GM13977 (cell line): ENCODE results near the gene GHSR.

ENCODE experiments used
- DNase-seq: peaks from one replicate; pipeline ENCODE4 v3.0.0; 2012; ENCODE audit warnings: low spot score
- CTCF ChIP-seq: IDR thresholded peaks from 2 replicates; pipeline ENCODE4 v1.5.1; 2012; ENCODE audit warnings: mild to moderate bottlenecking, control low read depth; ENCODE audit not compliant: insufficient read depth; ENCODE audit errors: extremely low read depth, missing control alignments
- in situ Hi-C: fragments of 300-500 bp; cut with MboI; formaldehyde crosslinking; loops from one replicate; pipeline ENCODE4 v1.12.0; 2022; ENCODE audit warnings: low sequenced_read_pairs, low pct_unique_long_range_greater_than_20kb, mixed read lengths, inconsistent platforms; ENCODE audit not compliant: unreplicated experiment

Gene GHSR

DNA sequence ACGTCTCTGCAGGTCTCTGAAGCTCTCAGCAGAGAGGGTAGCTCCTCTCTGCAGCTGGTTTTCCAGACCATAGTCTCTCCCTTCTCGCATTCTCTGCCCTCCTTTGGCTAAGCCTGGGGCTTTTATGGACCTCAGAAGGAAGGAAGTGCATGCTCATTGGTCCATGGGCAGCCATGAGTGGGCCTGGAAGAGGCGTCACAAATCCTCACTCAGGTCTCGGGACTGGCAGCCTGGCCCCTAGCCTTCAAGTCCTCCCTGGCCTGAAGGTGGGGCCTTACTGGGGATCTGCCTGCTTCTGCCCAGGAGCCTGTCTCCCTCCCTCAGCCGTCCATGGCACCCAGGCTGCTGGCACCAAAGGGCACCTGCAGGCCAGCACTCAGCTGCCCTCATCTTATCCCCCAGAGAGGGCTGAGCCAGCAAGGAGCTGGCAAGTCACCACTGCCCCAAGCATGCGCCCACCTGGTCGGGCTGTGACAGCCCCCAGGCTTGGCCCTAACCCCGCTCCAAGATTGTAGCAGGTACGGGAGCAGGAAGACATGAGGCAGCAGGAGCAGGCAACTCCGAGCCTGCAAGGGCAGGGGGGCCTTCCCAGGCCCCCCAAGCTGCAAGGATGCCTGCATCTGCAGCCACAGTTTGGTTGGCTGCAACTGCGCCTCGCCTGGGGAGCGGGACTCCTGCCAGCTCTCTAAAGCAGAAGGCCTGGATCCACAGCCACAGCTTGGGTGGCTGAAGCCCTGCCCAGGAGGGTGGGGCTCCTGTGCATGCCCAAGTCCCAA, 37.4 kb downstream of the GHSR start:
- no peak for DNase-seq
- no peak for TF ChIP-seq CTCF
- in situ Hi-C loops, result no loop called here

GRCh38 chr3:172407872-172408271, 40.4 kb downstream of the GHSR start:
- no peak for TF ChIP-seq CTCF
- in situ Hi-C loops, result no loop called here
- DNase-seq, result no peak

- DNase-seq, result no peak
- no peak for TF ChIP-seq CTCF
- in situ Hi-C loops, result no loop called here
Measured at GRCh38 chr3:172405914-172406313, 42.3 kb downstream of the GHSR start.

- in situ Hi-C loops, result no loop called here
- no peak for TF ChIP-seq CTCF
- no peak for DNase-seq
Measured at GRCh38 chr3:172404237-172404962, 43.9 kb downstream of the GHSR start.

- in situ Hi-C loops, result no loop called here
- TF ChIP-seq CTCF, result no peak
- no peak for DNase-seq
Measured at GRCh38 chr3:172402892-172403643, 45.2 kb downstream of the GHSR start.

DNA sequence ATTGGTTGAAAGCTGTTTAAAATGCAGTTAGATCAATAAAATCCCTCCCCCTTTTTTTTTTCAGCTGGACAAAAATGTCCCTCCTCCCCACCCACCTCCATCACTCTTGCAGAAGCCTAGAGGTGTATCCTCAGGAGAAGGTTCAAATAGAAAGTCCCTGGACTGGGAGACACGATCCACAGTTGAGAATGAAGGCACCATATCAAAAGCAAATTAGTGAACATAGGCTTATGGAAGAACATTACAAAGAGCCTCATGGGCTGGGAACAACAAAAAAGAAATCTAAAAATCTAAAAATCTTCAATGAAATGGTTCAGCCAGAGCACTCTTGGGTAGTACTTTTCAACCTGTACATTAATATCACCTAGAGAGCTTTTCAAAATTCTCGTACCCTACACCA, 46.2 kb downstream of the GHSR start:
- in situ Hi-C loops, result no loop called here
- DNase-seq, result no peak
- no peak for TF ChIP-seq CTCF
